MCF 10A (cell line): ENCODE data around the gene CLMN. TPM values are rescaled to one million over a fixed set of nuclear protein-coding genes. Genes with fewer than 3 reads are reported as not detected.

Source experiments
- BruUV-seq: library from RNA; stranded (reverse); fragments of 400-500 nt; replicated peaks from 2 replicates; lab custom pipeline; 2021; lab: Mats Ljungman, UMichigan
- CTCF ChIA-PET: fragments of 300-600 bp; sonication (Branson Sonifier 250); formaldehyde crosslinking; extraction: SDS; loops from one replicate; lab custom pipeline; 2021; ENCODE audit warnings: antibody characterized with exemption, inconsistent platforms; lab: Yijun Ruan, JAX
- POLR2A ChIA-PET: fragments of 300-600, 350-650 bp; sonication (Branson Sonifier 250); formaldehyde crosslinking; extraction: SDS; loops from one replicate; lab custom pipeline; 2020; ENCODE audit warnings: antibody characterized with exemption, inconsistent platforms; lab: Yijun Ruan, JAX
- DNase-seq: peaks from one replicate; pipeline ENCODE4 v3.0.0-alpha.2; 2018; ENCODE audit not compliant: unreplicated experiment
- H3K27ac Mint-ChIP-seq: one replicate; pipeline ENCODE4 v1.8.0; 2022; ENCODE audit warnings: mild to moderate bottlenecking, low read depth, mixed read lengths; ENCODE audit not compliant: unreplicated experiment
- H3K27me3 Mint-ChIP-seq: one replicate; pipeline ENCODE4 v1.8.0; 2022; ENCODE audit warnings: mixed read lengths; ENCODE audit not compliant: insufficient read depth, unreplicated experiment
- H3K36me3 Mint-ChIP-seq: one replicate; pipeline ENCODE4 v1.8.0; 2022; ENCODE audit warnings: mild to moderate bottlenecking, moderate library complexity, mixed read lengths; ENCODE audit not compliant: insufficient read depth, unreplicated experiment
- H3K4me1 Mint-ChIP-seq: one replicate; pipeline ENCODE4 v1.8.0; 2022; ENCODE audit warnings: mixed read lengths; ENCODE audit not compliant: insufficient read depth, unreplicated experiment
- H3K4me3 Mint-ChIP-seq: one replicate; pipeline ENCODE4 v1.8.0; 2022; ENCODE audit warnings: mild to moderate bottlenecking, moderate library complexity, mixed read lengths; ENCODE audit not compliant: unreplicated experiment
- H3K9me3 Mint-ChIP-seq: one replicate; pipeline ENCODE4 v1.8.0; 2022; ENCODE audit warnings: mixed read lengths; ENCODE audit not compliant: unreplicated experiment
- CTCF ChIP-seq: fragments of 200-600 bp; IDR thresholded peaks from one replicate; pipeline ENCODE4 v1.8.0; 2022; ENCODE audit warnings: antibody characterized with exemption, mild to moderate bottlenecking; ENCODE audit not compliant: unreplicated experiment
- intact Hi-C: fragments of 100-400 bp; cut with micrococcal nuclease; formaldehyde crosslinking; loops from 2 replicates; pipeline ENCODE4 v1.14.1; 2022
- total RNA-seq: library from RNA; stranded (reverse); gene quantifications from 2 replicates; pipeline ENCODE4 v1.2.3, GENCODE V29; 2022

Gene CLMN
- total RNA-seq, 1 experiment from 2014 or later: 17.9 TPM

- no peak for TF ChIP-seq CTCF
- H3K9me3 Mint-ChIP-seq: no peaks in the 10 kb centered on the region
- no peak for DNase-seq
- H3K27me3 Mint-ChIP-seq: no peaks in the 10 kb centered on the region
- no TSS peak for BruUV-seq
- ChIA-PET POLR2A (interaction anchor here (0.5 to 2.3 kb wide), 11 partner anchors 9 to 772 kb away, joined by 3 to 11 read pairs (median 4); partner anchors contain the start of gene DICER1), CTCF (interaction anchor here (0.5 to 1.3 kb wide), 5 partner anchors 17 to 1061 kb away, joined by 3 to 5 read pairs (median 4); no protein-coding TSS in a partner anchor)
- H3K27ac Mint-ChIP-seq: peak overlapping the region; percentile 35
- H3K4me3 Mint-ChIP-seq: peak overlapping the region; percentile 84
- intact Hi-C loops: loop anchor here (5.0 kb wide), 1 partner anchor 163 kb away; the partner anchor contains the start of gene DICER1
- H3K4me1 Mint-ChIP-seq: peaks cover 57% of the 10 kb centered on the region
- peaks cover 6% of the 10 kb centered on the region for H3K36me3 Mint-ChIP-seq
These were observed 579 bp upstream of the CLMN start for GRCh38 chr14:95320078-95320895.

GRCh38 chr14:95318399-95319311, 1.1 kb downstream of the CLMN start:
- ChIA-PET POLR2A (interaction anchor here (0.6 to 1.8 kb wide), 5 partner anchors 53 to 1499 kb away, joined by 3 to 11 read pairs (median 3); partner anchors contain the start of gene DICER1), CTCF (interaction anchor here (0.6 to 1.2 kb wide), 5 partner anchors 17 to 197 kb away, joined by 3 to 4 read pairs (median 3); no protein-coding TSS in a partner anchor)
- peaks cover 63% of the 10 kb centered on the region for H3K4me1 Mint-ChIP-seq
- BruUV-seq: no TSS peak
- no peaks in the 10 kb centered on the region for H3K9me3 Mint-ChIP-seq
- no peak overlapping the region for H3K27ac Mint-ChIP-seq
- intact Hi-C loops: no loop called here
- H3K4me3 Mint-ChIP-seq: peak overlapping the region; percentile 84
- no peak for TF ChIP-seq CTCF
- no peak for DNase-seq
- H3K36me3 Mint-ChIP-seq: peaks cover 6% of the 10 kb centered on the region
- no peaks in the 10 kb centered on the region for H3K27me3 Mint-ChIP-seq

- Mint-ChIP-seq H3K4me3 (peak overlapping the region; percentile 84), H3K36me3 (peaks cover 6% of the 10 kb centered on the region), H3K27me3 (no peaks in the 10 kb centered on the region), H3K9me3 (no peaks in the 10 kb centered on the region), H3K27ac (no peak overlapping the region), H3K4me1 (peaks cover 63% of the 10 kb centered on the region)
- DNase-seq: no peak
- ChIA-PET CTCF (no interaction called here), POLR2A (interaction anchor here (0.6 to 1.2 kb wide), 2 partner anchors 64 to 1500 kb away, joined by 3 to 4 read pairs; no protein-coding TSS in a partner anchor)
- TSS peak; percentile 22 for BruUV-seq
- intact Hi-C loops: no loop called here
- no peak for TF ChIP-seq CTCF
These were observed 1.8 kb downstream of the CLMN start for GRCh38 chr14:95317817-95318343.
